ENCODE results near the gene TMC5.

TMC5 gene

GRCh38 chr16:19458722-19459379 is 41.2 kb downstream of the TMC5 start:
- FAIRE-seq = no peak
- TF ChIP-seq POLR2A (IDR thresholded peaks at IDR 0.05; ENCODE audit: low read depth, low read length) = no peak
- DNase-seq (ENCODE audit: insufficient read length, low spot score) = no peak

GRCh38 chr16:19460397-19460796 is 42.7 kb downstream of the TMC5 start:
- FAIRE-seq (no peak), DNase-seq (ENCODE audit: insufficient read length, low spot score) (no peak)
- no peak for TF ChIP-seq POLR2A (IDR thresholded peaks at IDR 0.05; ENCODE audit: low read depth, low read length)

GRCh38 chr16:19463468-19464315 is 46.0 kb downstream of the TMC5 start:
- TF ChIP-seq POLR2A (IDR thresholded peaks at IDR 0.05; ENCODE audit: low read depth, low read length) = no peak
- DNase-seq (ENCODE audit: insufficient read length, low spot score) = no peak
- no peak for FAIRE-seq

DNA sequence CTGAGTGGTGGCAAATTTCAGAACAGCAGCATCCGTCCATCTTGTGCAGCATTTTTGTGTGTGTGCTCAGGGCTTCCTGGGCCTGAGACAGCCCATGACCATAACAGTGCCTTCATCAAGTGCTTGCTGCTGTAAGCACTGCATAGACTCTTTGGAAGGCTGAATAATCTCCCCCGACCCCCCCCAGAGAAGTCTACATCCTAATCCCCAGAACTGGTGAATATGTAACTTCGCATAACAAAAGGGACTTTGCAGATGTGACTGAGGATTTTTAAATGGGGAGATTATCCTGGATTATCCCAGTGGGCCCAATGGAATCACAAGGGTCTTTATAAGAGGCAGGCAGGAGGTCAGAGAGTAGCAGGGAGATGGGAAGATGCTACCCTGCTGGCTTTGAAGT is 50.6 kb downstream of the TMC5 start:
- TF ChIP-seq POLR2A (IDR thresholded peaks at IDR 0.05; ENCODE audit: low read depth, low read length) = no peak
- DNase-seq (ENCODE audit: insufficient read length, low spot score) = no peak
- no peak for FAIRE-seq

GRCh38 chr16:19472482-19472881 is 54.8 kb downstream of the TMC5 start:
- no peak for TF ChIP-seq POLR2A (IDR thresholded peaks at IDR 0.05; ENCODE audit: low read depth, low read length)
- no peak for DNase-seq (ENCODE audit: insufficient read length, low spot score)
- no peak for FAIRE-seq

DNA sequence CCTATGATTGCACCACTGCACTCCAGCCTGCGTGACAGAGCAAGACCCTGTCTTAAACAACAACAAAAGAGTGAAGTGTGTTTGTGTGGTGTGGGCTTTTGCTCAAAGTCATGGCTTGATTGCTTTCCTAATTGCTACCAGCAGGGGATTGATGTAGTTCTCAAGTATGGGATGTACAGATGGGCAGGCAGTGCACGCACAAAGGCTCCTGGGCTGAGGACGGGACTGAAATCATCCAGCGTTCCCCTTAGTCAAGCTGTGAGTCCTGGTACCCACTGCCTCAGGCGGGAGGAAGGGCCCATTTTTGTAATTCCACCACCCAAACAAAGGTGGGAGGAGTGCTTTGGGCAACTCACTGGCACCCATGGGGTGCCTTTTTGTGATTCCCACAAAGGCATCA is 56.9 kb downstream of the TMC5 start:
- FAIRE-seq (no peak), DNase-seq (ENCODE audit: insufficient read length, low spot score) (no peak)
- no peak for TF ChIP-seq POLR2A (IDR thresholded peaks at IDR 0.05; ENCODE audit: low read depth, low read length)

GRCh38 chr16:19478505-19478904 is 60.8 kb downstream of the TMC5 start:
- FAIRE-seq = no peak
- TF ChIP-seq POLR2A (IDR thresholded peaks at IDR 0.05; ENCODE audit: low read depth, low read length) = no peak
- DNase-seq (ENCODE audit: insufficient read length, low spot score) = no peak

DNA sequence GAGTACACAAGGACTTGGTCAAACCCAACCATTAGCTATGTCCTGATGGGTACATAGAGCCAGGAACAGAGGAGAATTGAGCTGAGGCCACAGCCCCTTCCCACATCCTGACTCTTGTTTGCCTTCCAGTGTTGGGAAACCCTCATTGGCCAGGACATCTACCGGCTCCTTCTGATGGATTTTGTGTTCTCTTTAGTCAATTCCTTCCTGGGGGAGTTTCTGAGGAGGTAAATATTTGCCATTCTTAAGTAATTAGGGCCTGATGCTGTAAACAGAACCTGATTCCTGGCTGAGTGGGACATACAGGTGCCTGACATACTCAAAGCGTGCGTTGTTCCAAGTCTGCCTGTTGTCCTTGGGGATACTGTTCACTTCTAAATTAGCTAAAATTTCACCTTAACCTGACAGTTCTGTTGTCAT is 61.6 kb downstream of the TMC5 start:
- FAIRE-seq = no peak
- DNase-seq (ENCODE audit: insufficient read length, low spot score) = no peak
- TF ChIP-seq POLR2A (IDR thresholded peaks at IDR 0.05; ENCODE audit: low read depth, low read length) = no peak

DNA sequence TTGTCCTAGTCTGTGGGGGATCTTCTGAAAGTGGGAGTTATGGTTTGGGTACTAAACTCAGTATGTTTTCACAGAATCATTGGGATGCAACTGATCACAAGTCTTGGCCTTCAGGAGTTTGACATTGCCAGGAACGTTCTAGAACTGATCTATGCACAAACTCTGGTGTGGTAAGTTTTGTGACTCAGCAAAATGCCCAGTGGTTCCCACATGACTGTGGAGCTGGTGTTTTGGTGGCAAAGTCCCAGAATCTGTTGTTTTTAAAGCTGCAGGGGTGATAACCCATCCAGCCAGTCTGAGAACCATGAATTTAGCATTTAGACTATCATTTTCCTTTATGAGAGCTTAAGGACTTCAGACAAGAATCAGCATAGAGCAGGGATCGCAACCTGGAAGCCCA is 63.6 kb downstream of the TMC5 start:
- TF ChIP-seq POLR2A (IDR thresholded peaks at IDR 0.05; ENCODE audit: low read depth, low read length) = no peak
- FAIRE-seq (no peak), DNase-seq (ENCODE audit: insufficient read length, low spot score) (no peak)

DNA sequence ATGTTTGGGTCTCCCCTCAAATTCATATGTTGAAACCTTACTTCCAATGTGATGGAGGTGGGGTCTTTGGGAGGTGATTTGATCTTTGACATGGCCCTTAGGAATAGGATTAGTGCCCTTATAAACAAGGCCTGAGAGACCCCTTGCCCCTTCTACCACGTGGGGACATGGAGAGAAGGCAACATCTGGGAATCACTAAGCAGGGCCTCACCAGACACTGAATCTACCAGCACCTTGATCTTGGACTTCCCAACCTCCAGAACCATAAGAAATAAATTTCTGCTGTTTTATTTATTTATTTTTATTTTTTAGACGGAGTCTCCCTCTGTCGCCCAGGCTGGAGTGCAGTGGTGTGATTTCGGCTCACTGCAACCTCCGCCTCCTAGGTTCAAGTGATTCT is 64.1 kb downstream of the TMC5 start:
- DNase-seq (ENCODE audit: insufficient read length, low spot score) (no peak), FAIRE-seq (no peak)
- TF ChIP-seq POLR2A (IDR thresholded peaks at IDR 0.05; ENCODE audit: low read depth, low read length) = no peak

GRCh38 chr16:19482291-19482690 is 64.6 kb downstream of the TMC5 start:
- FAIRE-seq (no peak), DNase-seq (ENCODE audit: insufficient read length, low spot score) (no peak)
- TF ChIP-seq POLR2A (IDR thresholded peaks at IDR 0.05; ENCODE audit: low read depth, low read length) = no peak

- no peak for TF ChIP-seq POLR2A (IDR thresholded peaks at IDR 0.05; ENCODE audit: low read depth, low read length)
- FAIRE-seq = no peak
- DNase-seq (ENCODE audit: insufficient read length, low spot score) = no peak
Observed at GRCh38 chr16:19484096-19484495, 66.4 kb downstream of the TMC5 start.

- TF ChIP-seq POLR2A (IDR thresholded peaks at IDR 0.05; ENCODE audit: low read depth, low read length) = no peak
- no peak for FAIRE-seq
- DNase-seq (ENCODE audit: insufficient read length, low spot score) = no peak
Observed at GRCh38 chr16:19485611-19486010, 67.9 kb downstream of the TMC5 start.

- TF ChIP-seq POLR2A (IDR thresholded peaks at IDR 0.05; ENCODE audit: low read depth, low read length) = no peak
- DNase-seq (ENCODE audit: insufficient read length, low spot score) (no peak), FAIRE-seq (no peak)
Observed at GRCh38 chr16:19486051-19486450, 68.4 kb downstream of the TMC5 start.

DNA sequence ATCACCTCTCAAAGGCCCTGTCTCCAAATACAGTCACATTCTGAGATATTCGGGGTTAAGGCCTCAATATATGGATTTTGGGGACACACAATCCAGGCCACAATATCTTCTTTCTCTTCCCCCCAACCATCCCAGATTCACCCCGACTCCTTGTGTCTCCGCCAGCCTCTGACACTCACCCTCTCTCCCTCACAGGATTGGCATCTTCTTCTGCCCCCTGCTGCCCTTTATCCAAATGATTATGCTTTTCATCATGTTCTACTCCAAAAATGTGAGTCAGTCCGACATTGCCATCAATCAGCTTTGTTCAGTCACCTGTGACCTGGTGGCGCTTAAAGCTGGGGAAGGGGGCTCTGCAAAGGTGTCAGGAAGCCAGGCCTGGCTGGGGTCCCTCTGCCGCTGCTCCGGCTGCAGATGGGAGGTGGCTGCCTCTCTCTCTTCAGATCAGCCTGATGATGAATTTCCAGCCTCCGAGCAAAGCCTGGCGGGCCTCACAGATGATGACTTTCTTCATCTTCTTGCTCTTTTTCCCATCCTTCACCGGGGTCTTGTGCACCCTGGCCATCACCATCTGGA is 69.2 kb downstream of the TMC5 start:
- no peak for FAIRE-seq

More for the DNA sequence above, 69.2 kb downstream of the TMC5 start:
- DNase-seq (ENCODE audit: insufficient read length, low spot score) = no peak
- no peak for TF ChIP-seq POLR2A (IDR thresholded peaks at IDR 0.05; ENCODE audit: low read depth, low read length)

Data from H54 (cell line).